IPS-20b (cell line): ENCODE data around the gene RAB3D.

ENCODE experiments used
- H3K27ac ChIP-seq: one replicate; pipeline ENCODE4 v1.5.1; 2013; ENCODE audit warnings: low read length
- H3K27me3 ChIP-seq: 2 replicates; pipeline ENCODE4 v1.6.1; 2013; ENCODE audit warnings: mild to moderate bottlenecking, low read length, inconsistent platforms; ENCODE audit not compliant: insufficient read depth
- H3K36me3 ChIP-seq: 2 replicates; pipeline ENCODE4 v1.6.1; 2013; ENCODE audit warnings: low read depth, mild to moderate bottlenecking, inconsistent platforms, low read length, moderate library complexity; ENCODE audit not compliant: insufficient read depth
- H3K4me1 ChIP-seq: 2 replicates; pipeline ENCODE4 v1.6.1; 2013; ENCODE audit warnings: mild to moderate bottlenecking, control low read depth, inconsistent platforms, low read length, moderate library complexity; ENCODE audit not compliant: insufficient read depth
- H3K4me3 ChIP-seq: 2 replicates; pipeline ENCODE4 v1.5.1; 2013; ENCODE audit warnings: mild to moderate bottlenecking, low read length, inconsistent platforms
- H3K9ac ChIP-seq: 2 replicates; pipeline ENCODE4 v1.6.1; 2013; ENCODE audit warnings: low read depth, mild to moderate bottlenecking, inconsistent platforms, low read length, moderate library complexity
- H3K9me3 ChIP-seq: 2 replicates; pipeline ENCODE4 v1.6.1; 2013; ENCODE audit warnings: mild to moderate bottlenecking, low read depth, low read length, inconsistent platforms; ENCODE audit not compliant: insufficient read depth

The RAB3D gene

DNA sequence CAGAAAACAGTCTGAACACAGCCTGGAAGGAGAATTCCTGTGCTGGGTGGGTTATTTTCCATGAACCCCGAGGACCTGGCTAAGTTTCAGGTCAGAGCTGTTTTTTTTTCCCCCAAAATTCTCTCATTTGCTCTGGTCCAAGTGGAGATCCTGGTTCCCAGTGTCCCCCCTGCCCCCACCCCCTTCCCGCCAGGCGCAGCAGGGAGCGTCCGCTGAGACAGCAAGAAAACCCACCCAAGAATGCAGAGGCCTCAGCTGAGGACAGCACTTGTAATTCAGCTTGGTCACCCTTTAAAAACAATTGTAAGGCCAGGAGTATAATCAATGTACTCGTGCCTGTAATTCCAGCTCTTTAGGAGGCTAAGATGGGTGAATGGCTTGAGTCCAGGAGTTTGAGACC lies 54.9 kb downstream of the RAB3D start:
- Histone ChIP-seq H3K4me3 (no peak overlapping the region), H3K9me3 (no peaks in the 10 kb centered on the region; the same call in 1 of the 2 replicates), H3K9ac (no peak overlapping the region), H3K36me3 (no peaks in the 10 kb centered on the region), H3K27me3 (no peaks in the 10 kb centered on the region; the same call in 1 of the 2 replicates), H3K27ac (no peak overlapping the region), H3K4me1 (no peaks in the 10 kb centered on the region)

DNA sequence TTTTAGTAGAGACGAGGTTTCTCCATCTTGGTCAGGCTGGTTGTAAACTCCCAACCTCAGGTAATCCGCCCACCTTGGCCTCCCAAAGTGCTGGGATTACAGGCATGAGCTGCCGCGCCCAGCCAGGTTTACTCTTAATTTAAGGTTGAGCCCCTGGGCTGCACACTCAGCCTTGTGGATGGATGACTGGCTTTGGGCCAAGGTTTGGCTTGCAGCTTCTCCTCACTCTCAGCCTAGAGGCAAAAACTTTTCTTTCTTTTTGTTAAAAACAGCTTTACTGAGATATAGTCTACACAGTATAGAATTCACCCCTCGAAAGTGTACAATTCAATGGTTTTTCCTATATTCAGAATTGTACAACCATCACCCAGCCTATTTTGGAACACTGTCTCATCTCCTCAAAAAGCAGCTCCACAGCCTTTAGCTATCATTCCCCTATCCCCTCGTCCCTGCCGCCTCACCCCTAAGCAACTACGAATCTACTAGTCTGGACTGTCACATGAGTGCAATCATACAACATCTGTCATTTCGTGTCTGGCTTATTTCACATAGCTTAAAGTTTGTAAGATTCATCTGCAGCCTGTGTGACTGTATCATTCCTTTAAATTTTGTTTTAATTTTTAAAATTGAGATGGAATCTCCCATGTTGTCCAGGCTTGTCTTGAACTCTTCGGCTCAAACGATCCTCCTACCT lies 58.0 kb downstream of the RAB3D start:
- Histone ChIP-seq H3K27ac (no peak overlapping the region), H3K4me3 (no peak overlapping the region), H3K9ac (no peak overlapping the region), H3K9me3 (no peaks in the 10 kb centered on the region; the same call in 1 of the 2 replicates), H3K4me1 (no peaks in the 10 kb centered on the region), H3K27me3 (no peaks in the 10 kb centered on the region; the same call in 1 of the 2 replicates), H3K36me3 (no peaks in the 10 kb centered on the region)

DNA sequence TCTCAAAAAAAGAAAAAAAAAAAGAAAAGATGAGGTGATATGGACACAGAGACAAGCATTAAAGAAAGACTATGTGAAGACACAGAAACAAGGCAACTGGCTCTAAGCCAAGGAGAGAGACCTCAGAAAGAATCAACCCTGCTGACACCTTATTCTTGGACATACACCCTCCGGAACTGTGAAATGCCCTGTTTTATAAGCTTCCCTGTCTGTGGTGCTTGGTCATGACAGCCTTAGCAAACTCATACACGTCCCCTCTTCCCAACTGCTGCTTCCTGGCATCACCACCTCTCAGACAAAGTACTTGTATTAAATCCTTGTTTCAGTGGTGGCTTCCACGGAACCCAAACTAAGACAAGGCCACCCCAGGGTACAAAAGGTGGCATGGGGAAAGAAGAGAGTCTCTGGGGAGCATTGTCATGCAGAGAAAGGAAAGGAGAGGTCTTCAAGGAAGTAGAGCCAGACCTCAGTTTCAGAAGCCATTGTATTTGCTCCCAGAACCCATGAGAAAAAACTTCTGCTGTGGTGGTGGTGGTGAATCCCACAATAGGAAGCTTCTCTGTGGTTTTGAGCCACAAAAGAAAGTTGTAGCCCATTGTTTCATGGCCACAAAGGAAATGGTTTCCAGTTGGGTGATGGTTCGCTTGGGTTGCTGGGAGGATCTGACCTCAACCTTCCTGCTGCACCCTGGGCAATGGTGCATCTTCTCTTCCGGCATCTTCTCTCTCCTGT lies 59.8 kb downstream of the RAB3D start:
- Histone ChIP-seq H3K27ac (no peak overlapping the region), H3K4me1 (peaks cover 6% of the 10 kb centered on the region; the same call in 1 of the 2 replicates), H3K4me3 (no peak overlapping the region; the same call in 1 of the 2 replicates), H3K36me3 (no peaks in the 10 kb centered on the region), H3K9me3 (no peaks in the 10 kb centered on the region; the same call in 1 of the 2 replicates), H3K9ac (no peak overlapping the region), H3K27me3 (no peaks in the 10 kb centered on the region; the same call in 1 of the 2 replicates)

DNA sequence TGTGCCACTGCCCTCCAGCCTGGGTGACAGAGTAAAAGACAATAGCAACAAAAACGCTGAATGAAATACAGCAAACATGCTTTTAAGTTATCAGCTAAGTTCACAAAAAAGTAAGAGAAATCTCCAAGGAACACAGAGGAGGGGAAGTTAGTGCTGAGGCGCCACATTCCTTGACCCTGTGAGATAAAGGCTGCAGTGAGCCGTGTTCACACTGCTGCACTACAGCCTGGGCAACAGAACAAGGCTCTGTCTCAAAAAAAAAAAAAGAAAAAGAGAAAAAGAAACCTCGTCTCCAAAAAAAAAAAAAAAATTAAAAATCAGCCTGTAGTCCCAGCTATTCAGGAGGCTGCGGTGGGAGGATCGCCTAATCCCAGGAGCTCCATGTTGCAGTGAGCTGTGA lies 60.8 kb downstream of the RAB3D start:
- H3K9me3 ChIP-seq: no peaks in the 10 kb centered on the region; the same call in 1 of the 2 replicates
- H3K27me3 ChIP-seq: no peaks in the 10 kb centered on the region; the same call in 1 of the 2 replicates
- no peak overlapping the region for H3K9ac ChIP-seq
- H3K36me3 ChIP-seq: no peaks in the 10 kb centered on the region
- no peak overlapping the region for H3K27ac ChIP-seq
- H3K4me3 ChIP-seq: no peak overlapping the region
- peaks cover 6% of the 10 kb centered on the region; the same call in 1 of the 2 replicates for H3K4me1 ChIP-seq

DNA sequence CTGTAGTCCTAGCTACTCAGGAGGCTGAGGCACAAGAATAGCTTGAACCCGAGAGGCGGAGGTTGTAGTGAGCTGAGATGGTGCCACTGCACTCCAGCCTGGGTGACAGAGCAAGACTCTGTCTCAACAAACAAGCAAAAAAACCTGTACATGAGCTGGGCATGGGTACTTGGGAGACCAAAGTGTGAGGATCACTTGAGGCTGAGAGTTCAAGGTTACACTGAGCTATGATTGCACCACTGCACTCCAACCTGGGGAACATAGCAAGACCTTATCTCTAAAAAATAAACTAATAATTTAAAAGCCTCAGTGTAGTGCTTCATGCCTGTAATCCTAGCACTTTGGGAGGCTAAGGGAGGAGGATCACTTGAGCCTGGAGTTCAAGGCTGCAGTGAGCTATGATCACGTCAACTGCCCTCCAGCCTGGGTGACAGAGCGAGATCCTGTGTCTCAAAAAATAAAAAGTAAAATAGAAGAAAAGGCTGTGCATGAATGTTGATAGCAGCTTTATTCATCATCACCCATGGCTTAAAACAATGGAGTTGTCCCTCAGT lies 64.8 kb downstream of the RAB3D start:
- H3K27ac ChIP-seq: no peak overlapping the region
- peaks cover 6% of the 10 kb centered on the region; the same call in 1 of the 2 replicates for H3K4me1 ChIP-seq
- H3K27me3 ChIP-seq: no peaks in the 10 kb centered on the region; the same call in 1 of the 2 replicates
- H3K4me3 ChIP-seq: no peak overlapping the region
- no peaks in the 10 kb centered on the region for H3K9me3 ChIP-seq
- H3K36me3 ChIP-seq: no peaks in the 10 kb centered on the region
- no peak overlapping the region for H3K9ac ChIP-seq

DNA sequence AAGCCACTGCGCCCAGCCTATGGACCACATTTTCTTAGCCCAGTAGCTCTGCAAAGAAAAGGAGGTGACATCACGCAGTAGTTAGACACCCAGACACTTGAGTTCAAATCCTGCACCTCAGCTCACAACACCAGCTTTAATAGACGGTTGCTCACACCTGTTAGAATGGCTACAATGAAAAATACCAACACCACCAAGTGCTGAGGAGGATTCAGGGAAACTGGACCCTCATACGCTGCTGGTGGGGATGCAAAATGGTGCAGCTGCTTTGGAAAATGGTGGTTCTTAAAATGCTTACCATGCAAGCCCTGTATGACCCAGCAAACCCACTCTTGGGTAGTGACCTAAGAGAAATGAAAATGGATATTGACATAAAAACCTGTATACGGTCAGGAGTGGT lies 65.5 kb downstream of the RAB3D start:
- Histone ChIP-seq H3K27ac (no peak overlapping the region), H3K36me3 (no peaks in the 10 kb centered on the region), H3K4me3 (no peak overlapping the region), H3K9ac (no peak overlapping the region), H3K27me3 (no peaks in the 10 kb centered on the region), H3K4me1 (peaks cover 6% of the 10 kb centered on the region; the same call in 1 of the 2 replicates), H3K9me3 (no peaks in the 10 kb centered on the region)

DNA sequence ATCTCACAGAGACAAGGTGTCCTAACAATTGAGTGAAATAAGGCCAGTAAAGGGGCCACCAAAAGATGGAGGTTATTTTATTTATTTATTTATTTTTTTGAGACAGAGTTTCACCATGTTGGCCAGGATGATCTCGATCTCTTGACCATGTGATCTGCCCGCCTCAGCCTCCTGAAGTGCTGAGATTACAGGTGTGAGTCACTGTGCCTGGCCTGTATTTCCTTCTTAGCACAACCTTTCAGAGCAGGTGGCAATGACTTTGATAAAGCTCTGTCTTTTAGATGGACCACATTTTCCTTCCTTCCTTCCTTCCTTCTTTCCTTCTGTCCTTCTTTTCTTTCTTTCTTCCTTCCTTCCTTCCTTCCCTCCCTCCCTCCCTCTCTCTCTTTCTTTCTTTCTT lies 66.2 kb downstream of the RAB3D start:
- H3K9me3 ChIP-seq: no peaks in the 10 kb centered on the region
- no peak overlapping the region for H3K4me3 ChIP-seq
- no peak overlapping the region for H3K9ac ChIP-seq
- H3K27me3 ChIP-seq: no peaks in the 10 kb centered on the region
- no peaks in the 10 kb centered on the region for H3K36me3 ChIP-seq
- no peak overlapping the region for H3K27ac ChIP-seq
- H3K4me1 ChIP-seq: peaks cover 6% of the 10 kb centered on the region; the same call in 1 of the 2 replicates
